ENCODE measurements around the gene FZD4. TPM values are rescaled to one million over a fixed set of nuclear protein-coding genes. Genes with fewer than 3 reads are reported as not detected.

The FZD4 gene
- total and polyA plus RNA-seq, 10 of the 15 experiments (the other 5 are each of a cell fraction or from before 2014, with no cell fraction given): under 0.01 to 0.13 (median 0.01) TPM; not detected in 6

- ChIA-PET POLR2A (no interaction called here), SMC1A (ENCODE audit: uncharacterized antibody, unreplicated experiment) (interaction anchor here (1.1 kb wide), 3 partner anchors 15 to 467 kb away, joined by 3 read pairs; no protein-coding TSS in a partner anchor), CTCF (interaction anchor here (0.6 to 1.3 kb wide), 2 partner anchors 88 to 1359 kb away, joined by 3 read pairs; no protein-coding TSS in a partner anchor), RAD21 (ENCODE audit: unreplicated experiment) (interaction anchor here (1.2 kb wide), 1 partner anchor 22 kb away, joined by 3 read pairs; no protein-coding TSS in a partner anchor)
- 34% methylated on average over 34 of the region's 43 CpGs for WGBS (ENCODE audit: insufficient coverage, insufficient replicate concordance, low lambda C conversion rate, missing lambda C conversion rate)
- no TSS peak for BruUV-seq (replicated peaks)
- Histone ChIP-seq H3K9me3 (replicated peaks; ENCODE audit: control insufficient read depth, insufficient read depth, low read length) (no peaks in the 10 kb centered on the region), H3K4me1 (ENCODE audit: control insufficient read depth, insufficient read depth, low read length) (no peaks in the 10 kb centered on the region; the same call in 1 of the 2 replicates), H3K4me2 (ENCODE audit: control insufficient read depth, insufficient read depth) (peak overlapping the region; percentile 74), H3K27ac (ENCODE audit: control insufficient read depth, insufficient read depth) (no peak overlapping the region), H3K9ac (ENCODE audit: control insufficient read depth, insufficient read depth, low read length) (no peak overlapping the region), H2AFZ (ENCODE audit: control insufficient read depth, low read depth, low read length) (no peak overlapping the region), H4K20me1 (ENCODE audit: control insufficient read depth, insufficient read depth) (no peaks in the 10 kb centered on the region), H3K36me3 (ENCODE audit: control insufficient read depth in 2 of 2, insufficient read depth in 2 of 2, low read length in 1 of 2) (no peaks in the 10 kb centered on the region), H3K27me3 (replicated peaks in 1 of 2; ENCODE audit: control insufficient read depth in 2 of 2, insufficient read depth in 2 of 2, low read length in 1 of 2) (peaks cover 3 to 9% of the 10 kb centered on the region in 2 experiments; a peak in 2 of 4 replicates), H3K4me3 (peak overlapping the region; percentile 47; the same call in 1 of the 2 replicates), H3K79me2 (ENCODE audit: control insufficient read depth, insufficient read depth, low read length) (no peaks in the 10 kb centered on the region)
- DNase-seq (ENCODE audit: low read depth, low spot score): no peak
- FAIRE-seq: no peak
- intact Hi-C loops (cut with micrococcal nuclease; ENCODE audit: unreplicated experiment) (no loop called here), in situ Hi-C loops (cut with MboI) (no loop called here)
- TF ChIP-seq EP300 (IDR thresholded peaks at IDR 0.05; ENCODE audit: borderline replicate concordance in 1 of 2, control insufficient read depth in 1 of 2, low read depth in 2 of 2, low read length in 2 of 2): no peak
- no peak for TF ChIP-seq JUNB (IDR thresholded peaks at IDR 0.05)
- TF ChIP-seq BACH1 (IDR thresholded peaks at IDR 0.05; ENCODE audit: borderline replicate concordance): no peak
- no peak for TF ChIP-seq MXI1 (IDR thresholded peaks at IDR 0.05; ENCODE audit: low read depth, low read length)
- no peak for TF ChIP-seq E2F8 (IDR thresholded peaks at IDR 0.05; ENCODE audit: low read depth, partially characterized antibody)
- TF ChIP-seq MTA2 (IDR thresholded peaks at IDR 0.05; ENCODE audit: low read depth): no peak
- no peak for TF ChIP-seq SMC3 (IDR thresholded peaks at IDR 0.05; ENCODE audit: borderline replicate concordance, low read length)
- no peak for TF ChIP-seq ETV6 (conservative IDR thresholded peaks at IDR 0.05 in 1 of 2, IDR thresholded peaks at IDR 0.05 in 1 of 2; ENCODE audit: borderline replicate concordance in 1 of 2, low read depth in 1 of 2)
- TF ChIP-seq RFX5 (IDR thresholded peaks at IDR 0.05; ENCODE audit: low read depth, low read length): no peak
- no peak for TF ChIP-seq STAT1 (conservative IDR thresholded peaks at IDR 0.05)
- no peak for TF ChIP-seq NFXL1 (IDR thresholded peaks at IDR 0.05; ENCODE audit: borderline replicate concordance)
- TF ChIP-seq JUND (IDR thresholded peaks at IDR 0.05; ENCODE audit: low read depth, low read length): no peak
- no peak for TF ChIP-seq CBFB (IDR thresholded peaks at IDR 0.05; ENCODE audit: low read depth)
- no peak for TF ChIP-seq YY1 (IDR thresholded peaks at IDR 0.05; ENCODE audit: low read depth, low read length)
- TF ChIP-seq BCL11A (IDR thresholded peaks at IDR 0.05; ENCODE audit: low read depth, low read length): no peak
- TF ChIP-seq POLR2A (IDR thresholded peaks at IDR 0.05; ENCODE audit: low read depth, low read length): no peak
- no peak for TF ChIP-seq HCFC1 (IDR thresholded peaks at IDR 0.05; ENCODE audit: low read length)
- TF ChIP-seq ZZZ3 (IDR thresholded peaks at IDR 0.05; ENCODE audit: control insufficient read depth, insufficient read length, low read depth): no peak
- no peak for ATAC-seq
These were observed 705 bp downstream of the FZD4 start for GRCh38 chr11:86954269-86955110.

Measured in GM12878 (cell line).